HG03066 (cell line): ENCODE measurements around the gene GSTA3.
"Not testable (repeated sequence)": the region's sequence is repeated elsewhere in the genome, so short reads cannot be mapped to it uniquely, and the experiment has no call there.

Source experiments
- ATAC-seq: cut with Tn5 transposase; IDR thresholded peaks from one replicate; pipeline ENCODE4 v1.9.1; 2021; ENCODE audit warnings: low read depth; ENCODE audit not compliant: unreplicated experiment

The GSTA3 gene

GRCh38 chr6:52918027-52918686 is 8.7 kb upstream of the GSTA3 start:
- ATAC-seq, result not testable (repeated sequence)

DNA sequence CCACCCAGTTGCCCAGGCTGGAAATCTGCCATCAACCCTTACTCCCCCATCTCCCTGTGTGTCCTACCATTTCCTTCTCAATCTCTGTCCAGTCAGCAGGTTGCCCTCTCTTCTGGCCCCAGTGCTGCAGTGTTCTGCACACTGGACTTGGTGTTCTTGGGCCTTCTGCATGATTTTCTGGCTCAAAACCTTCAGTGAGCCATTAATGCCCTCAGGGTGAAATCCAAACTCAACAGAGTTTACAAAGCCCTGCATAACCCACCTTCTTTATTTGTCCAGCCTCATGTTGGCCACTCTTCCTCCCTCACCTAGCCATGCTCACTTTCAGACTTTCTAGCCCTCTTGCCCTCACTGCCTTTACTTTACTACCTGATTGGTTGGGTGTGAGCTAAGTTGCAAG is 5.0 kb upstream of the GSTA3 start:
- no peak for ATAC-seq

GRCh38 chr6:52910091-52910490 is 593 bp upstream of the GSTA3 start:
- ATAC-seq, result no peak

DNA sequence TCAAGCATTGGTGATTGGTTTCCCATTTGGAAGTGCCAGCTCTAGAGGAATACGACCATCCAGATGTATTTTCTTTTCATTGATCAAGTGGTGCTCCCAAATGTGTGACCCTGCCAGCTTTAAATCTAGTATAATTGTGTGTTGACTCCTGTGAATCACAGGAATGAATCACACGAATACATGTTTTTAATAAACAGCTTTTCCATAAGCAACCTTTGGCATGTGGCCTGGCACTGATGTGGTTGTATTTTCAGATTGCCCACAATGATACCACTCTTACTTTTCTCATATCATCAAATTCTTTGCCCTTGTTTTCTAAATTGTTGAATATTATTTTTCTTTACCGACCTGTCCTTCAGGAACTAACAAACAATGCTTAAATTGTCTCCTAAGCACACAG is 367 bp downstream of the GSTA3 start:
- ATAC-seq, result no peak

DNA sequence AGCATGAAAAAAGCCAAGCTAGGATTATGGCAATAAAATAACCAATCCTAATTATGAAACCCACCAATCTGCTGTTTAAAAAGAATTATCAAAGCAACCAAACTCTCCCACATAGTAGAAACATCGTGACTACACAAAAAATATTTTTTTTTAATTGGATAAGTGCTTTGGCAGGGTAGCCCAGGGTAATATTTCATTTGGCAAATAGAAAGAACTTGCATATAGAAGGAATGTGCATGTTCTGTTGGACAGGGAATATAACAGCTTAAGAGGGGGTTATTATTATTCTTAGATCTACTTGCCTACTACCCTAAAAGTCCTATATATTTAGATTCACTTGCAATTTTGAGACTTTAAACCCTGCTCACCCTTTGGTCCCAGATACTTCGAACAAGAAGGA is 972 bp downstream of the GSTA3 start:
- no peak for ATAC-seq

DNA sequence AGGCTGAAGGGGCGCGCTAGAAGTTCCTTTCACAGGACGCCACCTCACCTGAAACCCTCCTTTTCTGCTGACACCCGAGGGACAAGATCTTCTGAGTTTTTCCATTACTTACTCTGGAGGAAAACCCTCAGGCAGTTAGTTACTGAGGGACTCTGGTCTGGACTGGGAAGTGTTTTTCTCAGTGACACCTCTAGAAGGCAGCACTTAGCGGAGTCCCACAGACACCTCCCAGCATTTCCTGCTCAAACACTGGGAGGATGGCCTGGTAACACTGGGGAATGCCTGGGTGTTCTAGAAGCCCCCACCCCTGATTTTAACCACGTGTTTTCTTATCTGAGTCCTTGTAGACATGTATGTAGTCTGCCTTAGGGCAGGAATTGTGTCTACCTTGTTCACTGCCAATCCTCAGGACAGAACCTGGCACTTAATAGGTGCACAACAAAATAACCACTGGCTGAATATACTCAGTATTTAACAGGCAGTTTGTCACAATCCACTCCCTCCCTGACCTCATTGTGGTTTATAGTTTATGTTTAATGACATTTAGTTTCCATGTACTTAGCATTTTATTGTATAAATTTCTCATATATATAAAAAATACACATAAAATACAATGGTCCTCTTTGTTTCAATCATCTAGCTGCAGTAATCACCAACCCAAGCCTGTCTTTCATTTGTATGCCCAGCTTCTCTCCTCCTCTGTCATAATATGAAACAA is 4.8 kb downstream of the GSTA3 start:
- no peak for ATAC-seq

DNA sequence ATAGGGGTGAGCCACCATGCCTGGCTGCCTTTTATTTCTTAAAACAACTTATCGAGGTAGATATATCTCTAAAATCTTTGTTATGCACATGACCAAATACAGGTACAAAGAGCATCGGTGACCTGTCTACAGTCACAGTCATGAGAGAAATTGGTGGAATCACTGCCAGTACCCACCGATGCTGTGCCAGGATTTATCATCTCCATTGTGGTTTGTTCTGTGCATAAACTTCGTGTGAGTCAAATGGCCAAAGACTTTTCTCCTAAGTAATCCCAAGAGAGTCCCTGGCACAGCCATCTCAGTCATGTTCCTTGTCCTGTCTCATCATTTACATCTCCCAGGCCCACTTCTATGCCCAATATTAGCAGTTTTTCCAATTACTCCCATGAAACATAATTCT is 9.0 kb downstream of the GSTA3 start:
- no peak for ATAC-seq

GRCh38 chr6:52895790-52896189 is 13.7 kb downstream of the GSTA3 start:
- ATAC-seq, result not testable (repeated sequence)

GRCh38 chr6:52894285-52894684 is 15.2 kb downstream of the GSTA3 start:
- no peak for ATAC-seq

DNA sequence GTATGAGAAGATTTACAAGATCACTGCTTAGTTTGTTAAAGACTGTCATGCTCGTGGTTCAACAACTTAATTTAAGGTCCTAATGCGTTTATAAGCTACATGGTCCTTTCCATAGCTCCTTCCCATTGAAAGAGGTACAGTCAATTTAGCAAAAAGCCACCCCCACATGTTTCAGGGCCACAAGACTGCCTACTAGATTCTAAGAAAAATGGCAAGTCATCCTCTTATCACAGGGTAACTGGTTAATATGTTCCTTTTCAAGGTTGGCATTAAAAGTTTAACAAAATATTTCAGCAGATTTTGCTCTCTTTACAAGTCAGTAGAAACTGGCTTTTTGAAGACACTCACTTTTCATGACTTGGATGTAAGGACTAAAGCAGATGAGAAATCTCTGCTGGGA is 15.7 kb downstream of the GSTA3 start:
- no peak for ATAC-seq

- no peak for ATAC-seq
Measured at GRCh38 chr6:52893221-52893620, 16.3 kb downstream of the GSTA3 start.

DNA sequence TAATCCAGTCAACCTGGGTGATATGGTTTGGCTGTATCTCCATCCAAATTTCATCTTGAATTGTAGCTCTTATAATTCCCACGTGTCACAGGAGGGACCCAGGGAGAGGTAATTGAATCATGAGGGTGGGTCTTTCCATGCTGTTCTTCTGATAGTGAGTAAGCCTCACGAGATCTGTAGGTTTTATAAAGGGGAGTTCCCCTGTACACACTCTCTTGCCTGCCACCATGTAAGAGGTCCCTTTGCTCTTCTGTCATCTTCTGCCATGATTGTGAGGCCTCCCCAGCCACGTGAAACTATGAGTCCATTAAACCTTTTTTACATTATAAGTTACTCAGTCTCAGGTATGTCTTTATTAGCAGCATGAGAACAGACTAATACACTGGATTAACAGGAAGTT is 19.5 kb downstream of the GSTA3 start:
- no peak for ATAC-seq

DNA sequence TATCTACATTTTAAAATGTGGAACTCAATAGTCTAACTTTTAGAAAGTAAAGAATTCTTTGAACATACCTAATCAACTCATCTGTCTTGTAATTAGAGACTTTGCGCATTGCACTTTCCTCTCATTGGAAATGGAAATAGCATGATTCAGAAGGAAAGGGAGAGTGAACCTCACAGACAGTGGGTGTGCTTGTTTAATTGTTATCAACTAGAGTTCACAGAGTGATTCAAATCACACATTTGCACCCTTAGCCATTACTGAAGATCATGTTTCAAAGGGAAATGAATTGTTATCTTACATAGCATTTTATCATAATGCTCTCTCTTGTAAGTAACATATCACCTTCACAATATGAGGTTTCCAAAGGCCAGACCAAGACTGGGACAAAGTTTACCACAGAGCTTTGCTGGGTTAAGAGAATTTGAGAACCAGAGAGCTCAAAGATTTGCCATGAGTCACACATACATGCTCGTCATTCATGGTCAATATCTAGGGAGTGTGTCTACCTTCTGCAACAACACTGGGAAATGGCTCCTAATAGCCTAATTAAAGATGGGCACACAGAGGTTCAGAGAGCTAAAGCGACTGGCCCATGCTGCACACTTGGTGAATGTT is 21.5 kb downstream of the GSTA3 start:
- ATAC-seq, result no peak

DNA sequence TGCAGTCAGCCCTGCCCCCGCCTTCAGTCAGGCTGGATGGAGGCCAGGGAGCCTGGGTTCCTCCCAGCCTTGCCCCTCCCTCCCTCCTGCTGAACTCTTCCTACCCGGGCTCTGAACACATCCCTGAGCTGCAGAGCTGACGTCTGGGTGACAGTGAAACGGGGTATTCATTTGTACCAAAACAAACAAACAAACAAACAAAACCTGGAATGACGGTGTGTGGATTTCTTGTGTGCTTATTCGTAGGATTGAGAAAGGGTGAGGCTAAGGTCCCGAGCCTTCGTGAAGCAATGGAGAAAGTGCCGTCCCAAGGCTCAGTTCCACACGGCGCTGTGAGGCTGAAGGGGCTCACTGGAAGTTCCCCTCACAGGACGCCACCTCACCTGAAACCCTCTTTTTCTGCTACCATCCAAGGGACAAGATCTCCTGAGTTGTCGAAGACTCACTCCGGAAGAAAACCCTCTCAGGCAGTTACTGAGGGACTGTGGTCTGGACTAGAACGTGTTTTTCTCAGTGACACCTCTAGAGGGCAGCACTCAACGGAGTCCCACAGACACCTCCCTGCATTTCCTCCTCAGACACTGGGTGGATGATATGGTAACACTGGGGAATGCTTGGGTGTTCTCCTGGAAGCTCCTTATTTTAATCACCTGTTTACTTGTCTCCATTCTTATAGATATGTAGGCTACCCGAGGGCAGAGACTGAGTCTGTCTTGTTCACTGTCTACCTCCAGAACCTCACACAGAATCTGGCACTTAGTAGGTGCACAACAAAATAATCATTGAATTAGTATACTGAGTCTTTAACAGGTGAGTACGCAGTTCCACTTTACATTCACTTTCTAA is 27.3 kb downstream of the GSTA3 start:
- ATAC-seq, result peak; percentile 99

- ATAC-seq, result no peak
Measured at GRCh38 chr6:52881662-52881995, 27.9 kb downstream of the GSTA3 start.

GRCh38 chr6:52877786-52878185 is 31.7 kb downstream of the GSTA3 start:
- ATAC-seq, result no peak

GRCh38 chr6:52877168-52877567 is 32.3 kb downstream of the GSTA3 start:
- ATAC-seq, result no peak

- no peak for ATAC-seq
Measured at GRCh38 chr6:52876056-52876787, 33.3 kb downstream of the GSTA3 start.

GRCh38 chr6:52872031-52872430 is 37.5 kb downstream of the GSTA3 start:
- ATAC-seq, result no peak

GRCh38 chr6:52871621-52872020 is 37.9 kb downstream of the GSTA3 start:
- no peak for ATAC-seq
